ENCODE measurements around the gene PAIP1.

- TF ChIP-seq CTCF (conservative IDR thresholded peaks at IDR 0.05; ENCODE audit: low read length) (no peak), EZH2phosphoT487 (IDR thresholded peaks at IDR 0.05; ENCODE audit: borderline replicate concordance, low read depth, low read length) (no peak)
Observed at GRCh38 chr5:43523662-43524072, 33.2 kb downstream of the PAIP1 start.

Measured in OCI-LY7 (cell line).